Thyroid gland (tissue), 4 donors: Measurements from ENCODE around the gene SHROOM4. TPM values are rescaled to one million over a fixed set of nuclear protein-coding genes. Genes with fewer than 3 reads are reported as not detected.

ENCODE experiments used
- DNase-seq, 2 donors: peaks; one replicate each; pipeline ENCODE4 v3.0.0-alpha.2; 2019
- H3K27ac ChIP-seq, 3 donors: fragments of 200-600 bp; sonication (generic); 1 replicate in 2 of 3; 2 replicates in 1 of 3; pipeline ENCODE4 v1.5.1; 2016 to 2019; ENCODE audit warnings: mild to moderate bottlenecking in 1 of 3, moderate library complexity in 1 of 3
- H3K27me3 ChIP-seq: fragments of 200-600 bp; sonication (generic); one replicate; pipeline ENCODE4 v1.5.1; 2019
- H3K36me3 ChIP-seq, 2 donors: fragments of 200-600 bp; sonication (generic); one replicate each; pipeline ENCODE4 v1.5.1; 2016 to 2019
- H3K4me1 ChIP-seq, 2 donors: fragments of 200-600 bp; sonication (generic); one replicate each; pipeline ENCODE4 v1.5.1; 2017 to 2019
- H3K4me3 ChIP-seq, 3 donors: fragments of 200-600 bp; sonication (generic); replicated peaks in 1 of 3; 1 replicate in 2 of 3; 2 replicates in 1 of 3; pipeline ENCODE4 v1.5.1; 2016; ENCODE audit warnings: mild to moderate bottlenecking in 1 of 3
- H3K9me3 ChIP-seq: fragments of 200-600 bp; sonication (generic); one replicate; pipeline ENCODE4 v1.5.1; 2017
- CTCF ChIP-seq, 6 experiments: fragments of 200-600 bp in 3 of 6; fragments of 450-650 bp in 3 of 6; sonication (generic) in 3 of 6; IDR thresholded peaks; one replicate each; pipeline ENCODE4 v1.5.1; 2016 to 2019; ENCODE audit warnings: antibody characterized with exemption in 6 of 6, mild to moderate bottlenecking in 2 of 6, inconsistent platforms in 1 of 6, moderate library complexity in 1 of 6
- POLR2A ChIP-seq, 2 donors: fragments of 450-650 bp; IDR thresholded peaks; one replicate each; pipeline ENCODE4 v1.6.1; 2017; ENCODE audit warnings: antibody characterized with exemption in 2 of 2, mild to moderate bottlenecking in 2 of 2, moderate library complexity in 1 of 2
- WGBS, 2 donors: methylation state at CpG; one replicate each; pipeline ENCODE4 v1.1.5; 2017; 5-methylcytosine and 5-hydroxymethylcytosine counted together
- intact Hi-C: fragments of 100-400 bp; cut with DNase I; formaldehyde crosslinking; loops from one replicate; pipeline ENCODE4 v1.15.1; 2023
- total RNA-seq, 4 donors: library from RNA; depleted of rRNA; stranded (reverse); fragments of >200 nt; gene quantifications; one replicate each; pipeline ENCODE4 v1.2.3, GENCODE V29; 2016

SHROOM4 gene
- total RNA-seq, 4 donors from 2014 or later: 4.1 to 10.8 (median 6.9) TPM

- Histone ChIP-seq H3K27ac (no peak overlapping the region), H3K27me3 (no peaks in the 10 kb centered on the region), H3K4me1 (no peaks in the 10 kb centered on the region), H3K9me3 (no peaks in the 10 kb centered on the region), H3K36me3 (no peaks in the 10 kb centered on the region), H3K4me3 (no peak overlapping the region)
- no peak for TF ChIP-seq CTCF (IDR thresholded peaks at IDR 0.05)
- no peak for TF ChIP-seq POLR2A (IDR thresholded peaks at IDR 0.05)
- 95 to 97% methylated on average over 4 of the region's 4 CpGs for WGBS, 2 donors
- intact Hi-C loops: no loop called here
- DNase-seq: no peak
These were observed 38.5 kb upstream of the SHROOM4 start for GRCh38 chrX:50852524-50852923.

DNA sequence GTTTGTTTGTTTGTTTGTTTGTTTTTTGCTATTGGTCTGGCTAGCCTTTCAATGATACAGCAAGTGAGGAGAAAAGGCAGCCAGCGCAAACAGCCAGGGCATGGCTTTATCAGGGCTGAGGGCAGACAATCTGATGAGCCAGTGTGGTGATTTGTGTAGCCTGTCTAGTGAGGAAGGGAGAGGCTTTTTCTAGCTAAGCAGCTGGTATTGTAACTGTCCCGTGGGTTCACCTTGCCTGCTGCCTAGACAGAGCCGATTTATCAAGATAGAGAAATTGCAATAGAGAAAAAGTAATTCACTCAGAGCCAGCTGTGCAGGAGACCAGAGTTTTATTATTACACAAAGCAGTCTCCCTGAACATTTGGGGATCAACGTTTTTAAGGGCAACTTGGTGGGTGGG lies 28.2 kb upstream of the SHROOM4 start:
- WGBS, 2 donors: 61 to 73% methylated on average over 4 of the region's 4 CpGs
- TF ChIP-seq POLR2A (IDR thresholded peaks at IDR 0.05) (no peak), CTCF (IDR thresholded peaks at IDR 0.05) (no peak)
- DNase-seq: no peak
- no peak overlapping the region for H3K4me3 ChIP-seq
- H3K27ac ChIP-seq: no peak overlapping the region
- H3K9me3 ChIP-seq: no peaks in the 10 kb centered on the region
- intact Hi-C loops: no loop called here
- H3K36me3 ChIP-seq: no peaks in the 10 kb centered on the region
- no peaks in the 10 kb centered on the region for H3K27me3 ChIP-seq
- H3K4me1 ChIP-seq: no peaks in the 10 kb centered on the region

- Histone ChIP-seq H3K27ac (no peak overlapping the region), H3K9me3 (no peaks in the 10 kb centered on the region), H3K4me3 (no peak overlapping the region), H3K4me1 (no peaks in the 10 kb centered on the region), H3K27me3 (no peaks in the 10 kb centered on the region), H3K36me3 (no peaks in the 10 kb centered on the region)
- no peak for DNase-seq
- 100% methylated on average over 1 of the region's 2 CpGs; no CpG with 5 or more reads in 1 of the 2 donors for WGBS, 2 donors
- no peak for TF ChIP-seq POLR2A (IDR thresholded peaks at IDR 0.05)
- TF ChIP-seq CTCF (IDR thresholded peaks at IDR 0.05): no peak
- intact Hi-C loops: no loop called here
These were observed 25.7 kb upstream of the SHROOM4 start for GRCh38 chrX:50839730-50840129.

DNA sequence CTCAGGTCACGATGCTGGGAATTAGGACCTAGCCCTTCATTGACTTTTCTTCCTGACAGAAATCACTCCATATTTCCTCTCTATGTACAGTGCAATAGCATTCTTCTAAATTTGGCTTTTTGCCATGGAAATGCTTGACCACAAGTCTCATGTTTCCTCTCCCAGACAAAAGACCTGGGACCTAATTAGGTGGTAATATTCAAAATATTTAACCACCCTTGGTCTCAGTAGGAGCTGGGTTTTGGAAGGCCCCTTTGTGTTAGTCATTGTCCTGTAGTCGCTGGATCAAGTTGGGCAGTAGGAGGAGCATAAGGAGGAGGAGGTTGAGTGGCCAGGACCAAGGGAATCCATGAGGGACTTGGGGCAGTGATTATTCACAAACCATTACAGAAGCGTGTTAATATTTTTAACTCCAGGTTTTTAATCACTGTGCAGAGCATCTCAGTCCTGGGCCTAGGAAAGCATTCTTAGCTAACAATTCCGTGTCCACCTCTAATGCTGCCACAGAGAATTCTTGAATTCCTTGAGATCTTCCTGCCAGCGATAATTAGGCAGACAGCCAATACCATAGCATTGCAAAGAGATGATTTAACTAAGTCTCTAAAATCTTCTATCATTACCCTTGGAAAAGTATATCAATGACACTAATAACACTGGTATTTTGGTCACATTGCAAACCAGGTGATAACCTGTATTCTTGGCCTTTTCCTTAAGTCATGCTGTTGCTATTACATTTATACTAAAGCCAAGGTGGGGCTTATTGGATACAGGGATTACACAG lies 25.0 kb upstream of the SHROOM4 start:
- intact Hi-C loops: no loop called here
- no peaks in the 10 kb centered on the region for H3K9me3 ChIP-seq
- TF ChIP-seq POLR2A (IDR thresholded peaks at IDR 0.05): no peak
- no peak for TF ChIP-seq CTCF (IDR thresholded peaks at IDR 0.05)
- WGBS, 2 donors: 64 to 67% methylated on average over 5 of the region's 5 CpGs
- no peaks in the 10 kb centered on the region for H3K27me3 ChIP-seq
- no peak overlapping the region for H3K27ac ChIP-seq
- H3K4me3 ChIP-seq: no peak overlapping the region
- no peaks in the 10 kb centered on the region for H3K36me3 ChIP-seq
- no peaks in the 10 kb centered on the region for H3K4me1 ChIP-seq
- no peak for DNase-seq

GRCh38 chrX:50827996-50828395 lies 14.0 kb upstream of the SHROOM4 start:
- Histone ChIP-seq H3K9me3 (no peaks in the 10 kb centered on the region), H3K4me1 (no peaks in the 10 kb centered on the region), H3K36me3 (no peaks in the 10 kb centered on the region), H3K27me3 (no peaks in the 10 kb centered on the region), H3K4me3 (no peak overlapping the region), H3K27ac (no peak overlapping the region)
- intact Hi-C loops: no loop called here
- no peak for DNase-seq
- no peak for TF ChIP-seq POLR2A (IDR thresholded peaks at IDR 0.05)
- no peak for TF ChIP-seq CTCF (IDR thresholded peaks at IDR 0.05)
- WGBS, 2 donors: 83 to 89% methylated on average over 1 of the region's 1 CpG
